Activated B cell treated with CpG ODN at 0.5 μM for 24 hours (primary cell): Measurements from ENCODE around the gene PIGN. TPM values are rescaled to one million over a fixed set of nuclear protein-coding genes. Genes with fewer than 3 reads are reported as not detected.

Experiments used
- ATAC-seq: fragments of 200-7000 bp; cut with Tn5 transposase; one replicate; pipeline ENCODE4 v1.10.0; 2021; ENCODE audit warnings: low read depth, mild to moderate bottlenecking, moderate library complexity
- CTCF ChIA-PET: fragments of 350-600 bp; sonication (Branson Sonifier 250); formaldehyde crosslinking; loops from one replicate; lab custom pipeline; 2021; ENCODE audit warnings: antibody characterized with exemption; lab: Charles Lee
- POLR2A ChIA-PET: fragments of 350-600 bp; sonication (Branson Sonifier 250); formaldehyde crosslinking; loops from one replicate; lab custom pipeline; 2021; ENCODE audit warnings: antibody characterized with exemption; lab: Charles Lee
- DNase-seq: peaks from one replicate; pipeline ENCODE4 v3.0.0; 2022
- H3K27ac Mint-ChIP-seq: one replicate; pipeline ENCODE4 v1.8.0; 2020; ENCODE audit warnings: mixed read lengths
- H3K27me3 Mint-ChIP-seq: one replicate; pipeline ENCODE4 v1.8.0; 2021; ENCODE audit warnings: mixed read lengths
- H3K36me3 Mint-ChIP-seq: one replicate; pipeline ENCODE4 v1.8.0; 2021; ENCODE audit warnings: low read depth, mixed read lengths
- H3K4me1 Mint-ChIP-seq: one replicate; pipeline ENCODE4 v1.8.0; 2021; ENCODE audit warnings: mixed read lengths
- H3K4me3 Mint-ChIP-seq: one replicate; pipeline ENCODE4 v1.8.0; 2020; ENCODE audit warnings: mild to moderate bottlenecking, mixed read lengths
- H3K9me3 Mint-ChIP-seq: one replicate; pipeline ENCODE4 v1.8.0; 2020; ENCODE audit warnings: mixed read lengths
- CTCF ChIP-seq: fragments of 200-600 bp; IDR thresholded peaks from one replicate; pipeline ENCODE4 v1.8.0; 2022; ENCODE audit warnings: antibody characterized with exemption, mild to moderate bottlenecking
- intact Hi-C: fragments of 100-400 bp; cut with micrococcal nuclease; formaldehyde crosslinking; loops from one replicate; pipeline ENCODE4 v1.15.1; 2024
- total RNA-seq: library from RNA; stranded (reverse); gene quantifications from 2 replicates; pipeline ENCODE4 v1.2.3, GENCODE V29; 2022

Gene PIGN
- total RNA-seq, 1 donor from 2014 or later = 29.4 TPM

- ChIA-PET POLR2A (no interaction called here), CTCF (no interaction called here)
- no peak for ATAC-seq
- H3K9me3 Mint-ChIP-seq = no peaks in the 10 kb centered on the region
- no peak overlapping the region for H3K4me3 Mint-ChIP-seq
- no peak overlapping the region for H3K27ac Mint-ChIP-seq
- peaks cover 3% of the 10 kb centered on the region for H3K27me3 Mint-ChIP-seq
- H3K36me3 Mint-ChIP-seq = no peaks in the 10 kb centered on the region
- H3K4me1 Mint-ChIP-seq = no peaks in the 10 kb centered on the region
- intact Hi-C loops = no loop called here
- DNase-seq = no peak
- TF ChIP-seq CTCF = no peak
Observed at GRCh38 chr18:62033207-62033606, 153.6 kb downstream of the PIGN start.

- intact Hi-C loops = no loop called here
- DNase-seq (no peak), ATAC-seq (no peak)
- TF ChIP-seq CTCF = no peak
- H3K4me1 Mint-ChIP-seq = no peaks in the 10 kb centered on the region
- no peak overlapping the region for H3K4me3 Mint-ChIP-seq
- H3K27me3 Mint-ChIP-seq = peaks cover 4% of the 10 kb centered on the region
- H3K36me3 Mint-ChIP-seq = no peaks in the 10 kb centered on the region
- no peaks in the 10 kb centered on the region for H3K9me3 Mint-ChIP-seq
- no peak overlapping the region for H3K27ac Mint-ChIP-seq
- POLR2A ChIA-PET = no interaction called here
- CTCF ChIA-PET = no interaction called here
Observed at GRCh38 chr18:62030091-62030985, 156.5 kb downstream of the PIGN start.

- Mint-ChIP-seq H3K27me3 (peaks cover 4% of the 10 kb centered on the region), H3K9me3 (no peaks in the 10 kb centered on the region), H3K4me3 (no peak overlapping the region), H3K27ac (no peak overlapping the region), H3K36me3 (no peaks in the 10 kb centered on the region), H3K4me1 (no peaks in the 10 kb centered on the region)
- TF ChIP-seq CTCF = no peak
- DNase-seq = no peak
- intact Hi-C loops = no loop called here
- ChIA-PET POLR2A (no interaction called here), CTCF (no interaction called here)
- no peak for ATAC-seq
Observed at GRCh38 chr18:62028715-62029114, 158.1 kb downstream of the PIGN start.

- Mint-ChIP-seq H3K4me3 (no peak overlapping the region), H3K9me3 (no peaks in the 10 kb centered on the region), H3K27ac (no peak overlapping the region), H3K27me3 (peaks cover 4% of the 10 kb centered on the region), H3K4me1 (no peaks in the 10 kb centered on the region), H3K36me3 (no peaks in the 10 kb centered on the region)
- DNase-seq (no peak), ATAC-seq (no peak)
- no peak for TF ChIP-seq CTCF
- ChIA-PET CTCF (no interaction called here), POLR2A (no interaction called here)
- intact Hi-C loops = no loop called here
Observed at GRCh38 chr18:62027914-62028520, 158.8 kb downstream of the PIGN start.

GRCh38 chr18:62026586-62026985, 160.3 kb downstream of the PIGN start:
- ChIA-PET POLR2A (no interaction called here), CTCF (no interaction called here)
- no peak overlapping the region for H3K4me3 Mint-ChIP-seq
- no peaks in the 10 kb centered on the region for H3K4me1 Mint-ChIP-seq
- H3K27me3 Mint-ChIP-seq = peaks cover 4% of the 10 kb centered on the region
- H3K36me3 Mint-ChIP-seq = no peaks in the 10 kb centered on the region
- DNase-seq (no peak), ATAC-seq (no peak)
- TF ChIP-seq CTCF = no peak
- H3K27ac Mint-ChIP-seq = no peak overlapping the region
- no peaks in the 10 kb centered on the region for H3K9me3 Mint-ChIP-seq
- intact Hi-C loops = no loop called here
